Measurements from ENCODE around the gene NKD2.

The NKD2 gene

GRCh38 chr5:1056611-1057484 lies 48.2 kb downstream of the NKD2 start:
- no peak overlapping the region for H3K27ac ChIP-seq
- in situ Hi-C loops (cut with HindIII; ENCODE audit: low pct_ligation_motif_present, low sequenced_read_pairs) = no loop called here
- H3K27me3 ChIP-seq (replicated peaks) = no peaks in the 10 kb centered on the region
- TF ChIP-seq, protein P1, sequence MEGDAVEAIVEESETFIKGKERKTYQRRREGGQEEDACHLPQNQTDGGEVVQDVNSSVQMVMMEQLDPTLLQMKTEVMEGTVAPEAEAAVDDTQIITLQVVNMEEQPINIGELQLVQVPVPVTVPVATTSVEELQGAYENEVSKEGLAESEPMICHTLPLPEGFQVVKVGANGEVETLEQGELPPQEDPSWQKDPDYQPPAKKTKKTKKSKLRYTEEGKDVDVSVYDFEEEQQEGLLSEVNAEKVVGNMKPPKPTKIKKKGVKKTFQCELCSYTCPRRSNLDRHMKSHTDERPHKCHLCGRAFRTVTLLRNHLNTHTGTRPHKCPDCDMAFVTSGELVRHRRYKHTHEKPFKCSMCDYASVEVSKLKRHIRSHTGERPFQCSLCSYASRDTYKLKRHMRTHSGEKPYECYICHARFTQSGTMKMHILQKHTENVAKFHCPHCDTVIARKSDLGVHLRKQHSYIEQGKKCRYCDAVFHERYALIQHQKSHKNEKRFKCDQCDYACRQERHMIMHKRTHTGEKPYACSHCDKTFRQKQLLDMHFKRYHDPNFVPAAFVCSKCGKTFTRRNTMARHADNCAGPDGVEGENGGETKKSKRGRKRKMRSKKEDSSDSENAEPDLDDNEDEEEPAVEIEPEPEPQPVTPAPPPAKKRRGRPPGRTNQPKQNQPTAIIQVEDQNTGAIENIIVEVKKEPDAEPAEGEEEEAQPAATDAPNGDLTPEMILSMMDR (IDR thresholded peaks at IDR 0.05; ENCODE audit: low read depth, low read length, missing control alignments) = no peak
- H3K36me3 ChIP-seq (replicated peaks) = no peaks in the 10 kb centered on the region
- H3K4me3 ChIP-seq (ENCODE audit: low read depth, low read length) = no peak overlapping the region
- DNase-seq = no peak

GRCh38 chr5:1057485-1058082 lies 49.0 kb downstream of the NKD2 start:
- TF ChIP-seq, protein P1 (IDR thresholded peaks at IDR 0.05; ENCODE audit: low read depth, low read length, missing control alignments) = no peak
- no peak overlapping the region for H3K4me3 ChIP-seq (ENCODE audit: low read depth, low read length)
- in situ Hi-C loops (cut with HindIII; ENCODE audit: low pct_ligation_motif_present, low sequenced_read_pairs) = no loop called here
- DNase-seq = no peak
- no peak overlapping the region for H3K27ac ChIP-seq
- no peaks in the 10 kb centered on the region for H3K27me3 ChIP-seq (replicated peaks)
- no peaks in the 10 kb centered on the region for H3K36me3 ChIP-seq (replicated peaks)

DNA sequence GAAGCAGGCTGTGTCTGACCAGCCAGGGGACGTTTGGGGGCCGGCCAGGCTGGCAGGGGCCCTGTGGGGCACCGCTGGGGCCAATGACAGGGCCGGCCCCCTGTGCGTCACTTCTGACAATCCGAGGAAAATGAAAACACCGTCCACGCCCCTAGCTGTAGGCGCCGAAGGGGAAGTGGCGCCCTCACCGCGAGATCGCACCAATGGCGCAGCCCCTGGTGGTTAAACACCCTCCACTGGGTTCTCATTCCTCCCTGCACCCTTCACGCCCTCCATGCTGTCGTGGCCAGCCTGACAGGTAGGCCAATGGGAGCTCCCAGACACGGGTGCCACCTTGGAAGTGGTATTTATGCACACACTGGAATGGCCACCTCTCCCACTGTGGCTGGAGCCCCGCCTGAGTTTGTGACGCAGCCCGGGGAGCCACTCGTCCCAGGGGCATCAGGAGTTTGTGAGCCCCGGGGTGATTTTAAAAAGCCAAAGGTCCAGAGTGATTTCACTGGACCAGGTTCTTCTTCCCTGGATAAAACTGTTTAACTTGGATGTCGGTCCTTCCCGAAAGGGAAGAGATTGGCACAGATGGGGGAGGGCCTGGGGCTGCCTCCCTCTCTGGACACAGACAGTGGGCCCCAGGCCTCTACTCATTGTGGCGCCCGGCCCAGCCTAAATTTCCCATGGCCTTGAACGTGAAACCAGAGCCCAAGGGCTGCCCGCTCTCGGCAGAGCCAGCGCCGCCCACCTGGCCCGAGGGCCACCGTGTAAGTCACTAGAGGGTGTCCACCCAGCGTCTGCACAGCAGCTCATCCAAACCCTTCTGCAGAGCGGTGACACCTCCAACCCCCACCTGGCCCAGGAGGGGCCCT lies 49.7 kb downstream of the NKD2 start:
- Histone ChIP-seq H3K27ac (no peak overlapping the region), H3K27me3 (replicated peaks) (no peaks in the 10 kb centered on the region), H3K36me3 (replicated peaks) (no peaks in the 10 kb centered on the region), H3K4me3 (ENCODE audit: low read depth, low read length) (no peak overlapping the region)
- TF ChIP-seq, protein P1 (IDR thresholded peaks at IDR 0.05; ENCODE audit: low read depth, low read length, missing control alignments) = no peak
- in situ Hi-C loops (cut with HindIII; ENCODE audit: low pct_ligation_motif_present, low sequenced_read_pairs) = no loop called here
- DNase-seq = no peak

DNA sequence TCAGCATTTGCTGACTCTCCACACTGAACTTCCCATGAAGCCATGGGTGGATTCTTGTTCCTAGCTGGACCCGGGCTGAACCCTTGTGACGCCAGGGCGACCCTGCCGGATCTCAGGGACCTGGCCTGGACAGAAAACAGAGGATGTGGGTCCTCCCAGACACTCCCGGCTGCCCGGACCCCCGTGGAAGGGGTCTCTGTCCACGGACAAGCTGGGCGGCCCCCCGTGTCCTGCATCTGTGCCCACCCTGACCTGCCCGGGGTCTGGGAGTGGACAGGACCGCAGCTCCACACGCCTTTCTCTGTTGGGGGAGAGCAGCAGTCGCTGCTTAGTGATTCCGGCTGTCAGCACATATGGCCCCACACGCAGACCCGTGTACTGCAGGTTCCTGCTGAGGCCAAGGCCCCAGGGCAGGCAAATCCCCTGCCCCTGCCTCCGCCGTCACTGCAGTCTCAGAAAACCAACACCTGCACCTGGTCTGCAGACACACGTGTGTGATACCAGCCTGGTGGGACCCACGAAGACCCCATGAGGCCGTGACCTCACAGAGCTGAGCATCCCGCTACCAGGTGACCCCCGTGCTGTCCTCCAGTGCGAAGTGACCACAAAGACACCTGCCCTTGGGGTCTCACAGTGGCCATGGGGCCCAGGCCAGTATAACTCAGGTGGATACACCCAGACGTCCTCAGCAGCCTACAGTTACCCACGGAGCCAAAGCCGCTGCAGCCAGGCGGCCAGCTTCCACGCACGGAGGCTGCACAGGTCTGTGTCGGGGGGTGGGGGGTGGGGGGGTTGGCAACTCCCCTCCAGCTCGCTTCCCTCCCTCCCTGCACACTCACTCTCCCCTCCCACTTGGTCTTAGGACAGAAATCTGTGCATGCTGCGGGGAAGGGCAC lies 50.6 kb downstream of the NKD2 start:
- no peaks in the 10 kb centered on the region for H3K36me3 ChIP-seq (replicated peaks)

GRCh38 chr5:1059884-1060263 lies 51.3 kb downstream of the NKD2 start:
- Histone ChIP-seq H3K4me3 (ENCODE audit: low read depth, low read length) (no peak overlapping the region), H3K36me3 (replicated peaks) (no peaks in the 10 kb centered on the region), H3K27me3 (replicated peaks) (no peaks in the 10 kb centered on the region), H3K27ac (no peak overlapping the region)
- no peak for DNase-seq
- in situ Hi-C loops (cut with HindIII; ENCODE audit: low pct_ligation_motif_present, low sequenced_read_pairs) = no loop called here
- TF ChIP-seq, protein P1 (IDR thresholded peaks at IDR 0.05; ENCODE audit: low read depth, low read length, missing control alignments) = no peak

More for the DNA sequence above, 50.6 kb downstream of the NKD2 start:
- no peaks in the 10 kb centered on the region for H3K27me3 ChIP-seq (replicated peaks)
- no peak for DNase-seq
- TF ChIP-seq, protein P1 (IDR thresholded peaks at IDR 0.05; ENCODE audit: low read depth, low read length, missing control alignments) = no peak
- no peak overlapping the region for H3K4me3 ChIP-seq (ENCODE audit: low read depth, low read length)
- H3K27ac ChIP-seq = no peak overlapping the region
- in situ Hi-C loops (cut with HindIII; ENCODE audit: low pct_ligation_motif_present, low sequenced_read_pairs) = no loop called here
